HG02840 (cell line): ENCODE data around the gene NIPSNAP3A.

Experiments
- ATAC-seq: cut with Tn5 transposase; IDR thresholded peaks from one replicate; pipeline ENCODE4 v1.9.1; 2021; ENCODE audit warnings: mild to moderate bottlenecking, moderate library complexity, moderate number of reproducible peaks; ENCODE audit not compliant: unreplicated experiment, low FRiP score

NIPSNAP3A gene

DNA sequence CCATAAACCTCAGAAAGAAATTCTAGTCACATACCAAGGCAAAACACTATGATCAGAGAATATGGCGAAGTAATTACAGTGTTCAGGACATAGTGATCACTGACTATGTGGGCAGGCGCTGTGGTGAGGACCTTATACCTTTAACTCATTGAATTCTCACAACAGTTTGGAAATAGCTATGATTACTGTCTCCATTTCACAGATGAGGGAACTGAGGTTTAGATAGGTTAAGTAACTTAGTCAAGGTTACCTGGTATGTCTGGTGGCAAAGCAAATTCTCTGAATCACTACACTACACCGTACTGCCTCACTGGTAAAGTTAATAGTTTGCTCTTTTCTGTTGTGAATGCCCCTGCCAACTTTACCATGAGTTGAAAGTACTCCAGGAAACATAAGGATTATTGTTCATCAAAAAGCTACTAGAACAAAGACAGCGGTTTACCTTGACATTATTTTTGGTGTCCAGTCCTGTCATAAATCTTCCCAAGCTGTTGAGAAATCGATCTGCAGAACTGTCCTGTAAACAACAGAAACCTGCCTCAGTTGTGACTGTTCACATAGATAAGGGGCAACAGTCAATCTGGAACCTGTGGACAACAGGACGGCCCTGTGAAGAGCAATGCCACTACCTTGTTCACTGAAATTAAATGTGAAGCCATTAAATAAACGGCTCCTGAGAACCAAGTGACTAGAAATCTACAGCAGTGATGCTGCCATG is 52.7 kb downstream of the NIPSNAP3A start:
- no peak for ATAC-seq

DNA sequence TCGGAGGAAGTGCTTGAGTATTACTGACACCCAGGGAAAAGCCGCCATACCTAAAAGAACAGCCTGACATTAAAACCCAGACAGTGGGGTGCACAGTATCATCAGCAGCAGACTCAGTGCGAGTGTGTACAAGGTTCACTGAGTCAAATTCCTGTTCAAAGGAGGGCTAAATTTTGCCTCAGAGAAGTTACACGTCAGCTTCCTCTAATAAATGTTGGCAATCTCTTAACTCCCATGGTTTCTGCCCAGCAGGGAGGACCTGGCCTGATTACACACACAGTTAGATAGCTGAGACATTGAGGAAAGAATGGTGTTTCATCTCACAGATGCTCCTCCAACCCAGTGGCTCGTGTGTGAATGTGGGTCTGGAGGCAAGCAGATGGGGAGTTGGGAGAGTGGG is 54.6 kb downstream of the NIPSNAP3A start:
- no peak for ATAC-seq

DNA sequence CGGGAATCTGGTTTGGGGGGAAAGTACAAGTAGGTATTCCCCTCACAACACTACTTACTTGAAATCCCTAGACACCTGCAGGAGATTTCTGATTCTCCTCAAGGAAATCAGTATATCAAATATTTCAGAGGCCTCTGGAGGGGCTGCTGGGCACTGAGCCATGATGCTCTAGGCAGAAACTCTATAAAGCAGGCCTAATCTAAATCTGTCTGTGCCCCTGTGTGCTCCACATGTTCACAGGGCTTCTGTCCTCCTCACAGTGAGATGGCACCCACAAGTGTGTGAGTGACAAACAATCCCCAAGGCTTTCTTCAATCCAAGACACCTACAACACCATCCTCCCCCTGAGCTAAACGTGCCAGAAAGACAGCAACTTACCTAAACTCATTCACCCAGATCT is 55.4 kb downstream of the NIPSNAP3A start:
- no peak for ATAC-seq

DNA sequence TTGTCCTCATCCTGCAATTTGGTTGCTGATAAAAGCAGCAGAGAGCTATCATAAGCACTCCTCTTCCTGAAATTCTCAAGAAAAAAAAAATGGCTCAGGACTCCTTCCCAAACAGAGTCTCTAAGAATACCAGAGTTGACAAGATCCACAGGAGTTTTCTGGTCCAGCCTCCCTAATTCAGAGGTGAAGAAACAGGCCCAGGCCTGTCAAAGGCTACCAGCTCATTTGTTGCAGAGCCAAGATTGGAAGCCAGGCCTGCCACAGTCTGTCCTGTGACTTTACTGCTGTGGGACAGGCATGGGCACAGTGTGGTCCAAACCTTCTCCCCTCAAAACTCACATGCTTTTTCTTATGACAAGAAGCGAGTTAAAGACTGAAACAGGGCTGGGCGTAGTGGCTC is 58.0 kb downstream of the NIPSNAP3A start:
- ATAC-seq: no peak

DNA sequence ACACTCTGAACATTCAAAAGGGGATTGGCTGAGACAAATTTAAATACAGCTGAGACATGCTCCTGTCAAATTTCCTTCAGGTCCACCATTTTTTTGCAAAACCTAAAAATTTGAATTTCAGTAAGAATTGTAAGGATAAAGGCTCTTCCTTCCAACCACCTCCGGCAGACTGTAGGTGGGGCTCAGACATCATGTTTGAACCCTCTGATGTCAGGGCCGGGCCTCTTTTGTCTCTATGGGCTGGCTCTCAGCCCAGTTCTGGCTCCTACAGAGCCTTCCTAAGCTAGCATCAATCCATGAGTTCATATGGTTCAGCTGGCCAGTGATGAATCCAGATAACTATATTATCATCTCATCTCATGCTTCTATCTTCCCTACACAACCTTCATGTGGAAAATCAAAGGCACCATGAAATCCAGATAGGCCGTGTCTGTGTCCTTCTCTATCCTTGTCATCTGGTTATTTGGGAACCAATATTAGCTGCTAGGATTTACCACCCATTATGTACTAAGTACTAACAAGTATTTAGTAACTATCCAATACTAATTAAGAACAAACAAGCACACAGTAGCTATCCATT is 60.6 kb downstream of the NIPSNAP3A start:
- no peak for ATAC-seq
